ENCODE measurements around the gene C17orf100. TPM values are rescaled to one million over a fixed set of nuclear protein-coding genes. Genes with fewer than 3 reads are reported as not detected.

C17orf100 gene
- total RNA-seq, 1 experiment from 2014 or later = 3.1 TPM

- CTCF ChIA-PET = interaction anchor here (0.5 to 1.4 kb wide), 4 partner anchors 177 to 381 kb away, joined by 3 to 6 read pairs (median 3); no protein-coding TSS in a partner anchor
- TF ChIP-seq, protein P1, sequence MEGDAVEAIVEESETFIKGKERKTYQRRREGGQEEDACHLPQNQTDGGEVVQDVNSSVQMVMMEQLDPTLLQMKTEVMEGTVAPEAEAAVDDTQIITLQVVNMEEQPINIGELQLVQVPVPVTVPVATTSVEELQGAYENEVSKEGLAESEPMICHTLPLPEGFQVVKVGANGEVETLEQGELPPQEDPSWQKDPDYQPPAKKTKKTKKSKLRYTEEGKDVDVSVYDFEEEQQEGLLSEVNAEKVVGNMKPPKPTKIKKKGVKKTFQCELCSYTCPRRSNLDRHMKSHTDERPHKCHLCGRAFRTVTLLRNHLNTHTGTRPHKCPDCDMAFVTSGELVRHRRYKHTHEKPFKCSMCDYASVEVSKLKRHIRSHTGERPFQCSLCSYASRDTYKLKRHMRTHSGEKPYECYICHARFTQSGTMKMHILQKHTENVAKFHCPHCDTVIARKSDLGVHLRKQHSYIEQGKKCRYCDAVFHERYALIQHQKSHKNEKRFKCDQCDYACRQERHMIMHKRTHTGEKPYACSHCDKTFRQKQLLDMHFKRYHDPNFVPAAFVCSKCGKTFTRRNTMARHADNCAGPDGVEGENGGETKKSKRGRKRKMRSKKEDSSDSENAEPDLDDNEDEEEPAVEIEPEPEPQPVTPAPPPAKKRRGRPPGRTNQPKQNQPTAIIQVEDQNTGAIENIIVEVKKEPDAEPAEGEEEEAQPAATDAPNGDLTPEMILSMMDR (IDR thresholded peaks at IDR 0.05; ENCODE audit: unreplicated experiment) = peak; percentile 81
- intact Hi-C loops (cut with micrococcal nuclease; ENCODE audit: unreplicated experiment) = loop anchor here (5.0 kb wide), 3 partner anchors 176 to 341 kb away; no protein-coding TSS in a partner anchor
- peaks cover 17% of the 10 kb centered on the region for H3K27me3 Mint-ChIP-seq (ENCODE audit: unreplicated experiment)
- no peak overlapping the region for H3K4me3 Mint-ChIP-seq (ENCODE audit: low read depth, unreplicated experiment)
- H3K27ac Mint-ChIP-seq (ENCODE audit: unreplicated experiment) = no peak overlapping the region
- H3K4me1 Mint-ChIP-seq (ENCODE audit: low read depth, unreplicated experiment) = peaks cover 15% of the 10 kb centered on the region
- H3K36me3 Mint-ChIP-seq (ENCODE audit: insufficient read depth, unreplicated experiment) = peaks cover 11% of the 10 kb centered on the region
- DNase-seq = peak; percentile 72
- H3K9me3 Mint-ChIP-seq (ENCODE audit: low read depth, unreplicated experiment) = no peaks in the 10 kb centered on the region
- no TSS peak for BruUV-seq (replicated peaks)
Measured at GRCh38 chr17:6666077-6666521, 14.5 kb downstream of the C17orf100 start.

DNA sequence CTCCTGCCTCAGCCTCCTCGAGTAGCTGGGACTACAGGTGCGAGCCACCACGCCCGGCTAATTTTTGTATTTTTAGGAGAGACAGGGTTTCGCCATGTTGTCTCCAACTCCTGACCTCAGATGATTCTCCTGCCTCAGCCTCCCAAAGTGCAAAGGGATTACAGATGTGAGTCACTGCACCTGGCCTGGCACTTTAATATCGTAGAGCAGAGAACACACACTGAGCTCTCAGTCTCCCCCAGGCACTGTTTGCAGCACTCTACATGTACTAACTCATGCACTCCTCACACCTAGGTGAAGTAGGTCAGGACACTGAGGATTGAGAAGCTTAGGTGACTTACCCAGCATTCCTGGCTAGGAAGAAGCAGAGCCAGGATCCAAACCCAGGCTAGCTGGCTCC lies 15.0 kb downstream of the C17orf100 start:
- no peaks in the 10 kb centered on the region for H3K9me3 Mint-ChIP-seq (ENCODE audit: low read depth, unreplicated experiment)
- BruUV-seq (replicated peaks) = no TSS peak
- peaks cover 15% of the 10 kb centered on the region for H3K4me1 Mint-ChIP-seq (ENCODE audit: low read depth, unreplicated experiment)
- TF ChIP-seq, protein P1 (IDR thresholded peaks at IDR 0.05; ENCODE audit: unreplicated experiment) = no peak
- CTCF ChIA-PET = interaction anchor here (0.5 to 1.4 kb wide), 5 partner anchors 10 to 381 kb away, joined by 3 to 6 read pairs (median 3); no protein-coding TSS in a partner anchor
- DNase-seq = no peak
- H3K36me3 Mint-ChIP-seq (ENCODE audit: insufficient read depth, unreplicated experiment) = peaks cover 11% of the 10 kb centered on the region
- no peak overlapping the region for H3K4me3 Mint-ChIP-seq (ENCODE audit: low read depth, unreplicated experiment)
- intact Hi-C loops (cut with micrococcal nuclease; ENCODE audit: unreplicated experiment) = loop anchor here (5.0 kb wide), 3 partner anchors 176 to 341 kb away; no protein-coding TSS in a partner anchor
- no peak overlapping the region for H3K27ac Mint-ChIP-seq (ENCODE audit: unreplicated experiment)
- H3K27me3 Mint-ChIP-seq (ENCODE audit: unreplicated experiment) = peaks cover 13% of the 10 kb centered on the region

- H3K27ac Mint-ChIP-seq (ENCODE audit: unreplicated experiment) = no peak overlapping the region
- CTCF ChIA-PET = no interaction called here
- intact Hi-C loops (cut with micrococcal nuclease; ENCODE audit: unreplicated experiment) = loop anchor here (5.0 kb wide), 3 partner anchors 175 to 340 kb away; no protein-coding TSS in a partner anchor
Measured at GRCh38 chr17:6667516-6667915, 16.0 kb downstream of the C17orf100 start.

GRCh38 chr17:6668219-6668618 lies 16.7 kb downstream of the C17orf100 start:
- BruUV-seq (replicated peaks) = no TSS peak
- no peaks in the 10 kb centered on the region for H3K27me3 Mint-ChIP-seq (ENCODE audit: unreplicated experiment)
- H3K27ac Mint-ChIP-seq (ENCODE audit: unreplicated experiment) = no peak overlapping the region

More at GRCh38 chr17:6667516-6667915, 16.0 kb downstream of the C17orf100 start:
- peaks cover 15% of the 10 kb centered on the region for H3K4me1 Mint-ChIP-seq (ENCODE audit: low read depth, unreplicated experiment)
- H3K4me3 Mint-ChIP-seq (ENCODE audit: low read depth, unreplicated experiment) = no peak overlapping the region
- BruUV-seq (replicated peaks) = no TSS peak
- peaks cover 11% of the 10 kb centered on the region for H3K36me3 Mint-ChIP-seq (ENCODE audit: insufficient read depth, unreplicated experiment)
- peaks cover 7% of the 10 kb centered on the region for H3K27me3 Mint-ChIP-seq (ENCODE audit: unreplicated experiment)
- TF ChIP-seq, protein P1 (IDR thresholded peaks at IDR 0.05; ENCODE audit: unreplicated experiment) = no peak
- no peak for DNase-seq
- H3K9me3 Mint-ChIP-seq (ENCODE audit: low read depth, unreplicated experiment) = no peaks in the 10 kb centered on the region

More at GRCh38 chr17:6668219-6668618, 16.7 kb downstream of the C17orf100 start:
- DNase-seq = no peak
- TF ChIP-seq, protein P1 (IDR thresholded peaks at IDR 0.05; ENCODE audit: unreplicated experiment) = no peak
- CTCF ChIA-PET = no interaction called here
- H3K4me3 Mint-ChIP-seq (ENCODE audit: low read depth, unreplicated experiment) = no peak overlapping the region
- H3K9me3 Mint-ChIP-seq (ENCODE audit: low read depth, unreplicated experiment) = no peaks in the 10 kb centered on the region
- H3K36me3 Mint-ChIP-seq (ENCODE audit: insufficient read depth, unreplicated experiment) = peaks cover 11% of the 10 kb centered on the region
- intact Hi-C loops (cut with micrococcal nuclease; ENCODE audit: unreplicated experiment) = loop anchor here (5.0 kb wide), 3 partner anchors 174 to 339 kb away; no protein-coding TSS in a partner anchor
- peaks cover 15% of the 10 kb centered on the region for H3K4me1 Mint-ChIP-seq (ENCODE audit: low read depth, unreplicated experiment)
